ENCODE data around the gene CYCS. TPM values are rescaled to one million over a fixed set of nuclear protein-coding genes. Genes with fewer than 3 reads are reported as not detected.

The CYCS gene
- total and polyA plus RNA-seq, 2 donors (not counting 1 experiment from before 2014, with no cell fraction given): 46.7 to 51.3 TPM

DNA sequence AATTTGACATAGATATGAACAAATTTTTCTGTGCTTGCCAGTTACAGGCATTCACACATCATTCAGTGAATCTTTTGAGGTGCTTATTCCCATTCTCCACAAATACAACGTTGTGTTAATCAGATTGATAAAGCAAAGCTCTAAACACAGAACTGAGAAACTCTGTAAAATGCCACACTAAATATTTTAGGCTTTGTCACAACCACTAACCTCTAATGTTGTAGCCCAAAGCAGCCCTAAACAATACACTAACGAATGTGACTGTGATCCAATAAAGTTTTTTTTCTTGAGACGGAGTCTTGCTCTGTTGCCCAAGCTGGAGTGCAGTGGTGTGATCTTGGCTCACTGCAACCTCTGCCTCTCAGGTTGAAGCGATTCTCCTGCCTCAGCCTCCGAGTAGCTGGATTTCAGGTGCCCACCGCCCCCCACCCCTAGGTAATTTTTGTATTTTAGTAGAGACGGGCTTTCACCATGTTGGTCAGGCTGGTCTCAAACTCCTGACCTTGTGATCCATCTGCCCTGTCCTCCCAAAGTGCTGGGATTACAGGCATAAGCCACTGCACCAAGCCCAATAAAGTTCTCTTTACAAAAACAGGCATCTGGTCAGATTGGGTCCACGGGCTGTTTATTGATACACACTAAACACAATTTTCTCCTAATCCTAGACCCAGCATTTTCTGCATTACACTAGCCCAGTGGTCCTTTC lies 6.9 kb downstream of the CYCS start:
- peak overlapping the region; percentile 71 to 82 for H3K27ac ChIP-seq (ENCODE audit: low read length in 2 of 2)
- peaks cover 27% of the 10 kb centered on the region in 2 donors for H3K4me1 ChIP-seq (ENCODE audit: control insufficient read depth in 2 of 2, insufficient read depth in 2 of 2, low read length in 2 of 2)
- DNase-seq: no peak
- H3K27me3 ChIP-seq (replicated peaks in 1 of 4; ENCODE audit: control extremely low read depth in 1 of 4, control insufficient read depth in 3 of 4, insufficient read depth in 4 of 4, low read length in 3 of 4): no peaks in the 10 kb centered on the region
- Mint-ChIP-seq H3K4me1 (peaks cover 41% of the 10 kb centered on the region), H3K9me3 (ENCODE audit: insufficient read depth) (no peaks in the 10 kb centered on the region), H3K27me3 (no peaks in the 10 kb centered on the region), H3K4me3 (peak overlapping the region; percentile 87), H3K27ac (peak overlapping the region; percentile 97)
- TF ChIP-seq, protein P1, sequence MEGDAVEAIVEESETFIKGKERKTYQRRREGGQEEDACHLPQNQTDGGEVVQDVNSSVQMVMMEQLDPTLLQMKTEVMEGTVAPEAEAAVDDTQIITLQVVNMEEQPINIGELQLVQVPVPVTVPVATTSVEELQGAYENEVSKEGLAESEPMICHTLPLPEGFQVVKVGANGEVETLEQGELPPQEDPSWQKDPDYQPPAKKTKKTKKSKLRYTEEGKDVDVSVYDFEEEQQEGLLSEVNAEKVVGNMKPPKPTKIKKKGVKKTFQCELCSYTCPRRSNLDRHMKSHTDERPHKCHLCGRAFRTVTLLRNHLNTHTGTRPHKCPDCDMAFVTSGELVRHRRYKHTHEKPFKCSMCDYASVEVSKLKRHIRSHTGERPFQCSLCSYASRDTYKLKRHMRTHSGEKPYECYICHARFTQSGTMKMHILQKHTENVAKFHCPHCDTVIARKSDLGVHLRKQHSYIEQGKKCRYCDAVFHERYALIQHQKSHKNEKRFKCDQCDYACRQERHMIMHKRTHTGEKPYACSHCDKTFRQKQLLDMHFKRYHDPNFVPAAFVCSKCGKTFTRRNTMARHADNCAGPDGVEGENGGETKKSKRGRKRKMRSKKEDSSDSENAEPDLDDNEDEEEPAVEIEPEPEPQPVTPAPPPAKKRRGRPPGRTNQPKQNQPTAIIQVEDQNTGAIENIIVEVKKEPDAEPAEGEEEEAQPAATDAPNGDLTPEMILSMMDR (IDR thresholded peaks at IDR 0.05): no peak
- no peak for TF ChIP-seq EZH2 (IDR thresholded peaks at IDR 0.05; ENCODE audit: borderline replicate concordance, insufficient read depth, low read depth, low read length, poor library complexity, severe bottlenecking)
- H3K79me2 ChIP-seq (ENCODE audit: control insufficient read depth, insufficient read depth, low read length): peaks cover 3% of the 10 kb centered on the region
- peaks cover 12% of the 10 kb centered on the region for H4K20me1 ChIP-seq (ENCODE audit: control insufficient read depth, insufficient read depth, low read length, poor library complexity, severe bottlenecking)
- ChIA-PET CTCF (interaction anchor here (0.8 to 5.6 kb wide), 10 partner anchors 10 to 545 kb away, joined by 3 to 55 read pairs (median 6); partner anchors contain the start of gene PALS2), POLR2A (interaction anchor here (1.0 to 1.3 kb wide), 2 partner anchors 61 to 281 kb away, joined by 3 to 5 read pairs; a partner anchor contains a TSS)
- peak overlapping the region; percentile 72 for H3K4me2 ChIP-seq (replicated peaks; ENCODE audit: low read depth, low read length, poor library complexity, severe bottlenecking)
- intact Hi-C loops (cut with micrococcal nuclease): loop anchor here (10.0 kb wide), 1 partner anchor 1523 kb away; the partner anchor contains the start of gene CCDC126
- no peak overlapping the region for H2AFZ ChIP-seq (ENCODE audit: insufficient read depth, low read depth, low read length, poor library complexity, severe bottlenecking)
- WGBS (ENCODE audit: insufficient coverage): 75% methylated on average over 6 of the region's 8 CpGs
- peak overlapping the region; percentile 54 for H3K9ac ChIP-seq (ENCODE audit: low read length)
- ATAC-seq (ENCODE audit: low read depth): peak; percentile 31
- H3K36me3 ChIP-seq (replicated peaks in 1 of 2; ENCODE audit: control extremely low read depth in 1 of 2, control insufficient read depth in 1 of 2, extremely low read depth in 1 of 2, insufficient read depth in 2 of 2, low read length in 1 of 2): peaks cover 0 to 31% of the 10 kb centered on the region in 2 experiments
- peak overlapping the region in 3 of 5 experiments; percentile 4 to 54 (median 8) for H3K4me3 ChIP-seq (ENCODE audit: control extremely low read depth in 1 of 5, extremely low read depth in 1 of 5, insufficient read depth in 1 of 5, low read depth in 2 of 5, low read length in 4 of 5)
- H3K9me3 ChIP-seq (ENCODE audit: control extremely low read depth in 1 of 3, control insufficient read depth in 2 of 3, insufficient read depth in 1 of 3, low read length in 2 of 3): no peaks in the 10 kb centered on the region
